GM18526 (cell line): ENCODE data around the gene MARCHF7.

Experiments
- POLR2A ChIP-seq: IDR thresholded peaks from 3 replicates; pipeline ENCODE4 v1.6.1; 2011; ENCODE audit not compliant: insufficient read length; ENCODE audit errors: extremely low read depth

Gene MARCHF7

GRCh38 chr2:159750873-159751272 is 38.6 kb downstream of the MARCHF7 start:
- no peak for TF ChIP-seq POLR2A

GRCh38 chr2:159753797-159754196 is 41.5 kb downstream of the MARCHF7 start:
- TF ChIP-seq POLR2A, result no peak

GRCh38 chr2:159755014-159755413 is 42.7 kb downstream of the MARCHF7 start:
- no peak for TF ChIP-seq POLR2A

GRCh38 chr2:159755788-159756187 is 43.5 kb downstream of the MARCHF7 start:
- no peak for TF ChIP-seq POLR2A

GRCh38 chr2:159758239-159758638 is 45.9 kb downstream of the MARCHF7 start:
- no peak for TF ChIP-seq POLR2A

- TF ChIP-seq POLR2A, result no peak
Observed at GRCh38 chr2:159758686-159759085, 46.4 kb downstream of the MARCHF7 start.

- TF ChIP-seq POLR2A, result no peak
Observed at GRCh38 chr2:159759577-159759976, 47.3 kb downstream of the MARCHF7 start.

- no peak for TF ChIP-seq POLR2A
Observed at GRCh38 chr2:159760326-159760725, 48.0 kb downstream of the MARCHF7 start.

GRCh38 chr2:159762075-159762474 is 49.8 kb downstream of the MARCHF7 start:
- TF ChIP-seq POLR2A, result no peak
